CD4-positive, alpha-beta T cell treated with Interleukin-15 for 4 hours (primary cell): Measurements from ENCODE around the gene THSD4.

ENCODE experiments used
- DNase-seq: peaks from one replicate; pipeline ENCODE4 v3.0.0-alpha.2; 2020; ENCODE audit warnings: low spot score

Gene THSD4

GRCh38 chr15:71688509-71689094 lies 573.3 kb downstream of the THSD4 start:
- no peak for DNase-seq

DNA sequence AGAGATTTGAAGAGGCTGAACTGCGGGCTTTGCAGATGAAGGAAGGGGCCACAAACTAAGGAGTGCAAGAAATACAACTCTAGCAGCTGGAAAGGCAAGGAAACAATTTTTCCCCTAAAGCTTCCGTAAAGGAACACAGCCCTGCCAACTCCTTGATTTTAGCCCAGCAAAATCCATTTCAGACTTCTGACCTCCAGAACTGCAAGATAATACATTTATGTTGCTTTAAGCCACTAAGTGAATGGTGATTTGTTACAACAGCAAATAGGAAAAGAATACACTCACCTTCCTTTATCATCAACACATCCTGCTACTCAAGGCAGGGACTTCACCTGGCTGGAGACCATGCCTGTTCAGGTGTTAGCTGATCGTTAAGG lies 575.8 kb downstream of the THSD4 start:
- no peak for DNase-seq

DNA sequence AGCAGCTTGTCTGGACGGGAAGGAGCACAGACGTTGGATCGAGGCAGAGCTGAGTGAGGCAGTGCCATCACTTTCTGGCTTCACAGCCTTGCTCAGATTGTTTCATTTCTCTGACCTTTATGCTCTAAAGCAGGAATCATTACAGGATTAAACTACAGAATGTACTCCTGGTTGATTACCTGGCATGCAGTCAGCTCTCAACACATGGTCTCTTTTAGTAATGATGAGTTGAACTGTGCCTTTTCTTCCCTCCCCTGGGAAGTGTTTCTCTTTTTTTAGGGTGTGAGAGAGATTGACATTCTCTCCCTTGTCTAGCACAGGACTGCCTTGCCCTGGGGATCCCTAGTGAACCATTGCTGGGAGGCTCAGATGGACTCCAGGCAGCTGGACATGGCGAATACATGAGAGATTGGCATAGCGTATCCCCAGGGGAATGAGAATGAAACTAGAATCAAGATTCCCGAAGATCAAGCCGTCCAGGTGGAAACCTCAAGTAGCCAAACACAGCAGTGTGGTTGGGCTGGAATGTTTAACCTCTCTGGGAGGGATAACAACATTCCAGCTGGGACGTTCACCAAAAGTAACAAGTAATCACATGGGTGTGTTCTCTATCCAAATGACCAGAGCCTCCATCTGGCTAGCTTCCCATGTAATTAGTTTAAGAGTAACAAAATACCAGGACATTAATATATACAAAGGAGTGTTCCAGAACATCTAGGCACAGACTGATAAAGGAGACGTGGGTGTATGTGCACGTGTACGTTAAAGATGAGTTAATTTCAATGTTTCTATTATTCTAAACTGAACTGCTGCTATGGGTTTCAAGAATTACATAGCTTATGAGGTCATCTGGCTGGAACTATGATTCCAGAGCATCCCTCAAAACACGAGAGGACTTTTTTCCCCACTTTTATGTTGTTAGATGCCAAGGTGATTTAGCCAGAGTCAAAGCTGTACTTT lies 576.5 kb downstream of the THSD4 start:
- DNase-seq = no peak

GRCh38 chr15:71697236-71697635 lies 582.0 kb downstream of the THSD4 start:
- DNase-seq = no peak

DNA sequence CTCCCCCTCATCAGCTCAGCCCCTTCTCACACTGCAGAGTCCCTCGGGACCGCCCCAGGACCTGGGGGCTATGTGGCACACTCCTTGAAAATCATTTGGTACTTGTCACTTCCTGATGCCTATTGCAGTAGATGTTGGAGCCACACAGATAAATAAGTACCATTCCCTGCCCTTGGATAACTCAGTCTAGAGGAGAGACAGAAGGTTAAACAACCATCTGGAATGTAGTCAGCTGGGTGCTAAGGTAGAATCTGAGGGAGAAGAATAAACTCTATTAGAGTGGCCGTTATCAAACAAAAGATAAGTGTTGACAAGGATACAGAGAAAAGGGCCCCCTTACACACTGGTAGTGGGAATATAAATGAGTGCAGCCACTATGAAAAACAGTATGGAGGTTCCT lies 582.8 kb downstream of the THSD4 start:
- no peak for DNase-seq

DNA sequence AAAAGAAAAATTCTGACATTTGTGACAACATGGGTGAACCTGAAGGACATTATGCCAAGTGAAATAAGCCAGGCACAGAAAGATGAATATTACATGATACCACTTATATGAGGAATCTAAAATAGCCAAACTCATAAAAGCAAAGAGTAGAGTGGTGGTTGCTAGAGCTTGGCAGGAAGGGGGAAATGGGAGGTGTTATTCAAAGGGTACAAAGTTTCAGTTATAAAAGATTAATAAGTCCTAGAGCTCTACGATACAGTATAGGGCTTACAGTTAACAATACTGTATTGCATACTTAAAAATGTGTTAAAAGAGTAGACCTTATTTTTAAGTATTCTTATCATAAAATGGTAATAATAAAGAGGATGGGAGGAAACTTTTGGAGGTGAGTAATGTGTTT lies 583.5 kb downstream of the THSD4 start:
- DNase-seq = no peak

GRCh38 chr15:71699977-71700376 lies 584.7 kb downstream of the THSD4 start:
- no peak for DNase-seq

GRCh38 chr15:71701808-71702207 lies 586.5 kb downstream of the THSD4 start:
- no peak for DNase-seq

DNA sequence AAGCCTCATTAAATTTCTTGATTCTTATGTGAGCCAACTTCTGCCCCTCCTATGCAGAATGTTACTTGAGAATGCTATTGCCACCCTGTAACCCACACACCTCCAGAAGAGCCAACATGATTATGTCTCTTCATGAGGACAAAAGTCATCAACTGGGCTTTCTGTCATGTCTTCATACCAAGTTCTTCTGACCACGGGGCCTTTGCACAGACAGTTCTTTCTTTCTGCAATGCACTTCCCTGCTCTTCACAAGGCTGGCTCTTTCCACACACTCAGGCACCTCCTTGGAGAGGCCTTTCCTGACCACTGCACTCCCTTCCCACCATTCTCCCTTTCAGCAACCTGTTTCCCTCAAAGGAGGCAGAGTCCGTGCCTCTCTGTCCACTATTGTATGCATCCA lies 587.2 kb downstream of the THSD4 start:
- DNase-seq = no peak

GRCh38 chr15:71705151-71705550 lies 589.9 kb downstream of the THSD4 start:
- no peak for DNase-seq

DNA sequence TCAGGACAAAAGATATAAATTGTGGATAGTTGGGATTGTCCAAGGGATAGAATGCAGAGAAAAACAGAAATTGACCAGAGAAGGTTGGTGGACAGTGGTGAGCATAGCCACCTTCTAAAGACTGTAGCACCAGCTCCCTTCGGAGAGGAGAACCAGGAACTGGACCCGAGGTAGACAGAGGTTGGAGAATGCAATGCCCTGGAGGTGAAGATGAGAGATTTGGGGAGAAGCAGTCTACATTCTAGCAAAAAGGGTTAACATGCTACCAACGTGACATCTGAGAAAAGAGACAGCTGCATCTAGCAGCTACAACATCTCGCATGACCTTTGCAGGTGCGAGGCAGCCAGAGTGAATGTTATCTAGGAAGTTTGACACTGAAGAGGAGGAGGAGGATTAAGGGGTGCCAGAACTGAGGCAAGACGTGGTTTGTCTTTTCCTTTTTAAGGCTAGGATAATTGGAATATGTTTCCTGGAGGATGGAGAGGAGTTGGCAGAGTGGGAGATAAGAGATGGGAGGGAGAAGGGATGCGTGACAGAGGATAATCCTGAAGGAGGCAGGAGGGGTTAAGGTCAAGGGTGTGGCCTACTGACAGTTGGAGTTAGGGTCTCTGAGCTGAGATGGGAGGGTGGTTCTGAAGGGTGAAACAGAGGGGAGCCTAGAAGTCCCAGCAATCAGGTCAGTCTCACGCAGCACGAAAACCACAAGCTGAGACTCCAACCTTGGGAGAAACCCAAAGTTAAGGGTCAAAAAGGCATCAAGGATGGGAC lies 591.4 kb downstream of the THSD4 start:
- DNase-seq = no peak

- DNase-seq = no peak
Measured at GRCh38 chr15:71707230-71708050, 592.2 kb downstream of the THSD4 start.

DNA sequence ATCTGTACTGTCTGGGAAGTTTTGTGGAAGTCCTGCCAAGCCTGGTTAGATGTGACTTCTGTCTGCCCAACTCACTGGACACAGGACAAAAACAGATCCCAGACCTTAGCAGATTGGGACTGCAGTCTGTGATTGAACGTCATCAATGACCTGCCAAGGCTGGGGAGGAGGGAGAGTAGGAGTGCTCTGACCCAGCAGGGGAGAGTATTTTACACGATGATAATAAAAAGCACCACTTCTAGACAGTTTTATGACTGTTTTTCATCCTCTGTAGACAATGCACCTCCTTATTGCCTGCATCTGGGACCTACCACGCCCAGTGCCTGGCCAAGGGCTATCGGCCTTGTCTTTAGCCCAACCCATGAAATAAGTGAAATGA lies 592.8 kb downstream of the THSD4 start:
- DNase-seq = no peak

GRCh38 chr15:71708741-71709140 lies 593.5 kb downstream of the THSD4 start:
- no peak for DNase-seq

GRCh38 chr15:71709808-71710418 lies 594.6 kb downstream of the THSD4 start:
- no peak for DNase-seq

DNA sequence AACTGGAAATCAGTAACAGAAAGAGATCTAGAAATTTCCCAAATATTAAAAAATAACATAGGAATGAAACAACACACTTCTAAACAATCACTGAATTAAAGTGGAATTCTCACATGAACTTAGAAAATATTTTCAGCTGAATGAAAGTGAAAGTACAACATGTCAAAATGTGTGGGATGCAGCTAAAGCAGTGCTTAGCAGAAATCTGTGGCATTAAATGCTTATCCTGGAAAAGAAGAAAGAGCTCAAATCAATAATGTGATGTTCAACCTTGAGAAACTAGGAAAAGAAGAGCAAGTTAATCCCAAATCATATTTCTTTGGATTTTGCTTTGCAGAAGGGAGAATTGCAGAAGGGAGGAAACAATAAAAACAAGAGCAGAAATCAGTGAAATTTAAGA lies 596.9 kb downstream of the THSD4 start:
- no peak for DNase-seq

DNA sequence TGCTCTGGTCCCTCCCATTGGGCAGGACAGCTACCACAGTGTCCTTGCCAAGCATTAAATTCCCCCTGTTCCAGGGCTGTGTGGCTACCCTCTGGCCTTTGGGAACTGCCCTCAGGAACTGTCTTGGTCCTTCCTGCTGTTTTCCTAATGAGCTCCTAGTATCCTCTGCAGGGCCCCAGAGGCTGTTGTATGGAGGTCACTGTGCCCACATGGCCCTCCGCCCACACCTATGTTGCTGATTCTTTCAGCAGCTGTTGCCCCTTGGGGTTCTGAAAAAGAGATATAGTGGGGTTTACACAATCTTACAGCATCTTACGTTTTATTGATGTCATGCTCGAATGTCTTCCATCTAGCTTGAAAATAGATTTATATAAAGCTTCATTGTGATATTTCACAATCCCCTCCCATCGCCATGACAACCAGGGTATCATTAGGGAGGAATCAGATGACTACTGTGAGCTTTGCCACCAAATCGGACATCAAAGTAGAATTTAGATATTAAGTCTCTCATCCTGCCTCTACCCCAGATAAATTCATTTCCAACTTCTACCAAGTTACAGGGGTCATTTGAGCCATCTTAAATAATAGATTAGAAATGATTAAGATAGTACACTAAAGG lies 598.0 kb downstream of the THSD4 start:
- DNase-seq = no peak

DNA sequence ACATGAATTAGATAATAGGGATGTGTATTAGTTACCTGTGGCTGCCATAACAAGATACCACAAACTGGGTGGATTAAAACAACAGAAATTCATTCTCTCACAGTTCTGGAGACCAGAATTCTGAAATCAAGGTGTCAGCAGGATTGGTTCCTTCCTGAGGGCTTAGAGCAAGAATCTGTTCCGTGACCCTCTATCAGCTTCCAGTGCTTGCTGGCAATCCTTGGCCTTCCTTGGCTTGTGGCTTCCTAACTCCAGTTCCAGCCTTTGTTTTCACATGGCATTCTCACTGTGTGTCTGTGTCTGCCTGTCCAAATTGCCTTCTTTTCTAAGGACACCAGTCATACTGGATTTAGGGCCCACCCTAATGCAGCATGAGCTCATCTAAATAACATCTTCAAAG lies 600.6 kb downstream of the THSD4 start:
- DNase-seq = no peak

DNA sequence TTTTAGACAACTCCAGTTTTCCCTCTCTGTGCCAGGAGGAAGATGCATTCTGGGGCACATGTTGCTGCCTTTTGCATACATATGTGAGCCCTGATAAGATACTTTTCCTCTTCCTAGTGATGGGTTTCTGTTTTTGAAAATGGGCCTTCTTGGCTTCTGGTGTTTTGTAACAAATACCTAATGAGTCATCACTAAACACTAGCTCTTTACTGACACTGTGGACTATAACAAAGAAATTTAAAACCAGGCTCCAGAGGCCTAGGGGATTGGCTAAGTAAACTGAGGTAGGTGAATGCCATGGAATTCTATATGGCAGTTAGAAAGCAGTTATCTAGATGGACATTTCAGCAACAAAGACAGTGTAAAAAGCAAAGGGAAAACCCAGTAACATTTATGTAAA lies 601.7 kb downstream of the THSD4 start:
- DNase-seq = no peak

DNA sequence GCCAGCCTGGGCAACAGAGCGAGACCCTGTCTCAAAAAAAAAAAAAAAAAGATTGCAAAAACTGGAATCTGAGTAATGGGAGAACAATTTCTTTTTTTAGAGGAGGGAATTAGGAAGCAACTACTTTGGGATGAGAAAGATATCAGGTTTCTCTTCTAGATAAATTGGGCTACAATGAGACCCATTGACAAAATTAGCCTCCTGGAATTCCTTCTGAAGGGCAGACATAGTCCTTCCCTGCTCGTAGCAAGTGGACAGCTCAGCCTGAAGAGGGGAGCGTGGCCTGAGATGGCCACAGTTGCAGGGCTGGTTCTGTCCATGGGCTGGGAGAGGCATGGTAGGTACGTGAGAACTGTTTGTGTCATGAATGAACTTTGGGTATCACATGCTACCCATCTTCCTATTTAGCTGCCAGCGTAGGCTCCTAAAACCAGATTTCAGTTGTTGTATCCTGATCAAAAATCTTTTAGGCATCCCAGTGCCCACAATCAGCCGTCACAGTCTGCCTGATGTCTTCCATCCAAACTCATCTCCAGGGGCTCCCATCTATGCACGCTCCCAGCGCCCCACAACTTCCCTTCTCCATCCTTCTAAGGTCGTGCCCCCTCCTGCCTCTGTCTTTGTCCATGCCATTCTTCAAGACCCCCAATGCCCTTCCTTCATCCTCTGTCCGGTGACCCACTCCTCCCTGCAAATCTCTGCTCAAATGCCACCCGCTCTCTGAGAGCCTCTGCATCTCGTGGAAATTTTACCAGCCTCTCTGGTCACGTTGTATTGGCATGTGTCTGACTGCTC lies 603.0 kb downstream of the THSD4 start:
- DNase-seq = no peak
